ENCODE data around the gene RARG.

DNA sequence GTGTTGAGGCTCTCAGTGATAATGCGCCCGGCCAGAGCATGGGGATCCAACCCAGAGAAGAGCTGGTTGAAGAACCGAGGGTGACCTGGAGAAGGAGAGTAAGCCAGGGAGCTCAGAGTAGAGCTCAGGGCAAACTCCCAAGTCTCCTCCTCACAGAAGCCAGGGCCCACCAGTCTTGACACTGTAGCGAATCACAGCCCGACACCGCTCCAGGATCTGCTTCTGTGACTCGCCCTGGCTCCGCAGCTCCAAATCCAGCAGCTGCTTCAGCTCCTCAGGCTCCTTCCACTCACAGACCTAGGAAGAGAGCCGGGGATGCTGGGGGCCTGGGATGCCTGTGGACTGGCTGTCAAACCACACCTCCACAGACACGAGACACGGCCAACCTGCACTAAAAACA is 59.7 kb downstream of the RARG start:
- TF ChIP-seq, protein P1, sequence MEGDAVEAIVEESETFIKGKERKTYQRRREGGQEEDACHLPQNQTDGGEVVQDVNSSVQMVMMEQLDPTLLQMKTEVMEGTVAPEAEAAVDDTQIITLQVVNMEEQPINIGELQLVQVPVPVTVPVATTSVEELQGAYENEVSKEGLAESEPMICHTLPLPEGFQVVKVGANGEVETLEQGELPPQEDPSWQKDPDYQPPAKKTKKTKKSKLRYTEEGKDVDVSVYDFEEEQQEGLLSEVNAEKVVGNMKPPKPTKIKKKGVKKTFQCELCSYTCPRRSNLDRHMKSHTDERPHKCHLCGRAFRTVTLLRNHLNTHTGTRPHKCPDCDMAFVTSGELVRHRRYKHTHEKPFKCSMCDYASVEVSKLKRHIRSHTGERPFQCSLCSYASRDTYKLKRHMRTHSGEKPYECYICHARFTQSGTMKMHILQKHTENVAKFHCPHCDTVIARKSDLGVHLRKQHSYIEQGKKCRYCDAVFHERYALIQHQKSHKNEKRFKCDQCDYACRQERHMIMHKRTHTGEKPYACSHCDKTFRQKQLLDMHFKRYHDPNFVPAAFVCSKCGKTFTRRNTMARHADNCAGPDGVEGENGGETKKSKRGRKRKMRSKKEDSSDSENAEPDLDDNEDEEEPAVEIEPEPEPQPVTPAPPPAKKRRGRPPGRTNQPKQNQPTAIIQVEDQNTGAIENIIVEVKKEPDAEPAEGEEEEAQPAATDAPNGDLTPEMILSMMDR (IDR thresholded peaks at IDR 0.05): no peak
- no peak for TF ChIP-seq POLR2A (IDR thresholded peaks at IDR 0.05)

Measured in heart left ventricle (tissue), 13 donors.